HG03460 (cell line): ENCODE measurements around the gene SMC5.
"Not testable (repeated sequence)": the region's sequence is repeated elsewhere in the genome, so short reads cannot be mapped to it uniquely, and the experiment has no call there.

ENCODE experiments used
- ATAC-seq: cut with Tn5 transposase; IDR thresholded peaks from one replicate; pipeline ENCODE4 v1.9.1; 2021; ENCODE audit not compliant: unreplicated experiment

Gene SMC5

GRCh38 chr9:70258692-70259511 lies at the start of gene SMC5:
Gene SMC5 (plus strand): TSS chr9:70258978. CDS start chr9:70259079, 101 bp downstream.
- peak; percentile 77 for ATAC-seq

- ATAC-seq = no peak
Measured at GRCh38 chr9:70217029-70217428, 41.7 kb upstream of the SMC5 start.

GRCh38 chr9:70218767-70219166 lies 40.0 kb upstream of the SMC5 start:
- ATAC-seq = no peak

GRCh38 chr9:70220216-70220615 lies 38.6 kb upstream of the SMC5 start:
- no peak for ATAC-seq

GRCh38 chr9:70222354-70222753 lies 36.4 kb upstream of the SMC5 start:
- ATAC-seq = no peak

- no peak for ATAC-seq
Measured at GRCh38 chr9:70228118-70228517, 30.7 kb upstream of the SMC5 start.

GRCh38 chr9:70228611-70229010 lies 30.2 kb upstream of the SMC5 start:
- ATAC-seq = no peak

- no peak for ATAC-seq
Measured at GRCh38 chr9:70229026-70229425, 29.8 kb upstream of the SMC5 start.

GRCh38 chr9:70229579-70229978 lies 29.2 kb upstream of the SMC5 start:
- no peak for ATAC-seq

GRCh38 chr9:70232476-70232875 lies 26.3 kb upstream of the SMC5 start:
- ATAC-seq = no peak

- ATAC-seq = not testable (repeated sequence)
Measured at GRCh38 chr9:70234208-70234607, 24.6 kb upstream of the SMC5 start.

GRCh38 chr9:70245952-70246351 lies 12.8 kb upstream of the SMC5 start:
- ATAC-seq = not testable (repeated sequence)

- no peak for ATAC-seq
Measured at GRCh38 chr9:70250221-70250620, 8.6 kb upstream of the SMC5 start.

- ATAC-seq = no peak
Measured at GRCh38 chr9:70255486-70255885, 3.3 kb upstream of the SMC5 start.

- ATAC-seq = no peak
Measured at GRCh38 chr9:70256123-70256551, 2.6 kb upstream of the SMC5 start.

- ATAC-seq = no peak
Measured at GRCh38 chr9:70257502-70257901, 1.3 kb upstream of the SMC5 start.

- ATAC-seq = peak; percentile 40
Measured at GRCh38 chr9:70257991-70258691, 637 bp upstream of the SMC5 start.

GRCh38 chr9:70259512-70259802 lies 679 bp downstream of the SMC5 start:
- ATAC-seq = peak; percentile 0

- ATAC-seq = no peak
Measured at GRCh38 chr9:70260007-70260443, 1.2 kb downstream of the SMC5 start.

GRCh38 chr9:70260606-70261005 lies 1.8 kb downstream of the SMC5 start:
- ATAC-seq = no peak

GRCh38 chr9:70261131-70261870 lies 2.5 kb downstream of the SMC5 start:
- no peak for ATAC-seq

GRCh38 chr9:70262366-70262765 lies 3.6 kb downstream of the SMC5 start:
- no peak for ATAC-seq
